ENCODE data around the gene PLA2G6.

PLA2G6 gene

GRCh38 chr22:38213319-38213989 lies 31.8 kb upstream of the PLA2G6 start:
- no peak for DNase-seq

GRCh38 chr22:38212442-38212841 lies 30.8 kb upstream of the PLA2G6 start:
- DNase-seq, result no peak

GRCh38 chr22:38211556-38211955 lies 29.9 kb upstream of the PLA2G6 start:
- DNase-seq, result no peak

GRCh38 chr22:38208551-38208968 lies 26.9 kb upstream of the PLA2G6 start:
- DNase-seq, result no peak

GRCh38 chr22:38207898-38208432 lies 26.3 kb upstream of the PLA2G6 start:
- no peak for DNase-seq

- peak; percentile 94 for DNase-seq
These were observed 23.9 kb upstream of the PLA2G6 start for GRCh38 chr22:38205261-38206128.

- DNase-seq, result no peak
These were observed 23.2 kb upstream of the PLA2G6 start for GRCh38 chr22:38204784-38205183.

GRCh38 chr22:38203855-38204514 lies 22.4 kb upstream of the PLA2G6 start:
- peak; percentile 58 for DNase-seq

- DNase-seq, result no peak
These were observed 21.6 kb upstream of the PLA2G6 start for GRCh38 chr22:38203090-38203810.

- DNase-seq, result peak; percentile 79
These were observed 20.9 kb upstream of the PLA2G6 start for GRCh38 chr22:38202437-38203089.

- DNase-seq, result peak; percentile 98
These were observed 20.2 kb upstream of the PLA2G6 start, which contains the start of gene MAFF for GRCh38 chr22:38201711-38202436. TSS of gene MAFF (plus strand) at chr22:38201994. CDS start at chr22:38213854, 11,860 bp downstream.

- DNase-seq, result no peak
These were observed 19.7 kb upstream of the PLA2G6 start for GRCh38 chr22:38201371-38201710.

GRCh38 chr22:38199826-38200559 lies 18.4 kb upstream of the PLA2G6 start:
- DNase-seq, result no peak

- no peak for DNase-seq
These were observed 15.3 kb upstream of the PLA2G6 start for GRCh38 chr22:38196791-38197419.

- DNase-seq, result no peak
These were observed 11.9 kb upstream of the PLA2G6 start for GRCh38 chr22:38193580-38193979.

GRCh38 chr22:38192475-38192863 lies 10.8 kb upstream of the PLA2G6 start:
- DNase-seq, result no peak

GRCh38 chr22:38191731-38192474 lies 10.3 kb upstream of the PLA2G6 start:
- DNase-seq, result peak; percentile 42

- no peak for DNase-seq
These were observed 9.4 kb upstream of the PLA2G6 start for GRCh38 chr22:38191055-38191454.

- DNase-seq, result no peak
These were observed 9.0 kb upstream of the PLA2G6 start for GRCh38 chr22:38190581-38190980.
